ENCODE results near the gene ITCH. TPM values are rescaled to one million over a fixed set of nuclear protein-coding genes. Genes with fewer than 3 reads are reported as not detected.
"Not testable (repeated sequence)": the region's sequence is repeated elsewhere in the genome, so short reads cannot be mapped to it uniquely, and the experiment has no call there.

The ITCH gene
- total and polyA plus RNA-seq, 11 donors: 6.0 to 49.0 (median 39.5) TPM

GRCh38 chr20:34382174-34382573, 19.1 kb downstream of the ITCH start:
- WGBS, 4 donors: 95 to 100% (median 98%) methylated on average over 3 of the region's 3 CpGs
- DNase-seq: no peak

GRCh38 chr20:34382877-34383455, 19.9 kb downstream of the ITCH start:
- H3K9me3 ChIP-seq; ATAC-seq; DNase-seq; intact Hi-C loops (cut with DNase I); H3K27me3 ChIP-seq; H3K4me3 ChIP-seq; H3K27ac ChIP-seq: not testable (repeated sequence)
- peaks cover 0 to 14% (median 2%) of the 10 kb centered on the region in 9 donors for H3K36me3 ChIP-seq
- peaks cover 0 to 43% (median 22%) of the 10 kb centered on the region in 12 donors for H3K4me1 ChIP-seq
- WGBS, 4 donors: 97 to 98% (median 97%) methylated on average over 14 of the region's 14 CpGs

More at GRCh38 chr20:34382174-34382573, 19.1 kb downstream of the ITCH start:
- Histone ChIP-seq H3K4me1 (peaks cover 0 to 36% (median 22%) of the 10 kb centered on the region in 12 donors), H3K27ac (no peak overlapping the region), H3K4me3 (no peak overlapping the region), H3K9me3 (no peaks in the 10 kb centered on the region), H3K36me3 (peaks cover 0 to 21% (median 2%) of the 10 kb centered on the region in 9 donors), H3K27me3 (no peaks in the 10 kb centered on the region)
- intact Hi-C loops (cut with DNase I): no loop called here
- ATAC-seq: no peak
- TF ChIP-seq POLR2A (IDR thresholded peaks at IDR 0.05) (no peak), CTCF (IDR thresholded peaks at IDR 0.05) (no peak)

- H3K4me1 ChIP-seq: peaks cover 0 to 46% (median 27%) of the 10 kb centered on the region in 12 donors
- ATAC-seq: no peak
- TF ChIP-seq POLR2A (IDR thresholded peaks at IDR 0.05) (no peak), CTCF (IDR thresholded peaks at IDR 0.05) (no peak)
These were observed 22.4 kb downstream of the ITCH start for GRCh38 chr20:34385464-34385863.

GRCh38 chr20:34388000-34388399, 24.9 kb downstream of the ITCH start:
- H3K4me1 ChIP-seq: peaks cover 0 to 60% (median 33%) of the 10 kb centered on the region in 12 donors
- peaks cover 0 to 9% (median 4%) of the 10 kb centered on the region in 9 donors for H3K36me3 ChIP-seq
- 87 to 93% (median 87%) methylated on average over 3 of the region's 3 CpGs for WGBS, 4 donors
- no peak for TF ChIP-seq CTCF (IDR thresholded peaks at IDR 0.05)
- no peak for TF ChIP-seq POLR2A (IDR thresholded peaks at IDR 0.05)
- intact Hi-C loops (cut with DNase I): no loop called here
- no peak overlapping the region for H3K4me3 ChIP-seq
- DNase-seq (no peak), ATAC-seq (no peak)
- H3K27me3 ChIP-seq: no peaks in the 10 kb centered on the region
- no peak overlapping the region for H3K27ac ChIP-seq
- no peaks in the 10 kb centered on the region for H3K9me3 ChIP-seq

More at GRCh38 chr20:34385464-34385863, 22.4 kb downstream of the ITCH start:
- H3K9me3 ChIP-seq: no peaks in the 10 kb centered on the region
- WGBS, 4 donors: 51 to 69% (median 59%) methylated on average over 1 of the region's 1 CpG
- no peaks in the 10 kb centered on the region for H3K27me3 ChIP-seq
- no peak overlapping the region for H3K4me3 ChIP-seq
- DNase-seq: no peak
- H3K27ac ChIP-seq: no peak overlapping the region
- intact Hi-C loops (cut with DNase I): no loop called here
- H3K36me3 ChIP-seq: peaks cover 0 to 14% (median 2%) of the 10 kb centered on the region in 9 donors

GRCh38 chr20:34388678-34389077, 25.6 kb downstream of the ITCH start:
- DNase-seq (no peak), ATAC-seq (no peak)
- H3K9me3 ChIP-seq: no peaks in the 10 kb centered on the region
- TF ChIP-seq POLR2A (IDR thresholded peaks at IDR 0.05) (no peak), CTCF (IDR thresholded peaks at IDR 0.05) (no peak)
- no peak overlapping the region for H3K4me3 ChIP-seq
- peaks cover 0 to 15% (median 8%) of the 10 kb centered on the region in 9 donors for H3K36me3 ChIP-seq
- peaks cover 0 to 60% (median 33%) of the 10 kb centered on the region in 12 donors for H3K4me1 ChIP-seq
- WGBS, 4 donors: 93 to 99% (median 96%) methylated on average over 2 of the region's 2 CpGs
- H3K27me3 ChIP-seq: no peaks in the 10 kb centered on the region
- no peak overlapping the region for H3K27ac ChIP-seq
- intact Hi-C loops (cut with DNase I): no loop called here
